AG04450 (cell line): ENCODE measurements around the gene FAM222A. TPM values are rescaled to one million over a fixed set of nuclear protein-coding genes. Genes with fewer than 3 reads are reported as not detected.

ENCODE experiments used
- CTCF ChIA-PET: fragments of 300-600, 350-600 bp; formaldehyde crosslinking; extraction: SDS; loops from one replicate; lab custom pipeline; 2022; ENCODE audit warnings: antibody characterized with exemption, inconsistent platforms; lab: Charles Lee
- POLR2A ChIA-PET: fragments of 350-600 bp; formaldehyde crosslinking; extraction: SDS; loops from one replicate; lab custom pipeline; 2021; ENCODE audit warnings: antibody characterized with exemption, inconsistent platforms; lab: Yijun Ruan, JAX
- DNase-seq: peaks from one replicate; pipeline ENCODE4 v3.0.0-alpha.2; 2011; ENCODE audit warnings: low read depth, low spot score
- H3K27ac ChIP-seq: one replicate; pipeline ENCODE4 v1.5.1; 2012; ENCODE audit warnings: low read depth, low read length, control low read depth
- H3K27me3 ChIP-seq: one replicate; pipeline ENCODE4 v1.6.0; 2012; ENCODE audit warnings: low read length; ENCODE audit not compliant: control insufficient read depth, insufficient read depth
- H3K4me3 ChIP-seq: 2 replicates; pipeline ENCODE4 v1.5.1; 2011; ENCODE audit warnings: mild to moderate bottlenecking, low read depth, low read length, control low read depth
- H3K9me3 ChIP-seq: 2 replicates; pipeline ENCODE4 v1.5.1; 2012; ENCODE audit warnings: low read length; ENCODE audit not compliant: control insufficient read depth, insufficient read depth
- polyA plus RNA-seq: library from polyadenylated mRNA; depleted of rRNA; stranded (reverse); fragments of >200 nt; gene quantifications from 2 replicates; pipeline ENCODE4 v1.2.3, GENCODE V29; 2011
- TF ChIP-seq, protein P1 (sequence below): IDR thresholded peaks from 2 replicates; pipeline ENCODE4 v1.5.1; 2011; ENCODE audit warnings: low read depth, low read length, control low read depth, inconsistent platforms

The FAM222A gene
- polyA plus RNA-seq, 1 experiment: 0.15 TPM

DNA sequence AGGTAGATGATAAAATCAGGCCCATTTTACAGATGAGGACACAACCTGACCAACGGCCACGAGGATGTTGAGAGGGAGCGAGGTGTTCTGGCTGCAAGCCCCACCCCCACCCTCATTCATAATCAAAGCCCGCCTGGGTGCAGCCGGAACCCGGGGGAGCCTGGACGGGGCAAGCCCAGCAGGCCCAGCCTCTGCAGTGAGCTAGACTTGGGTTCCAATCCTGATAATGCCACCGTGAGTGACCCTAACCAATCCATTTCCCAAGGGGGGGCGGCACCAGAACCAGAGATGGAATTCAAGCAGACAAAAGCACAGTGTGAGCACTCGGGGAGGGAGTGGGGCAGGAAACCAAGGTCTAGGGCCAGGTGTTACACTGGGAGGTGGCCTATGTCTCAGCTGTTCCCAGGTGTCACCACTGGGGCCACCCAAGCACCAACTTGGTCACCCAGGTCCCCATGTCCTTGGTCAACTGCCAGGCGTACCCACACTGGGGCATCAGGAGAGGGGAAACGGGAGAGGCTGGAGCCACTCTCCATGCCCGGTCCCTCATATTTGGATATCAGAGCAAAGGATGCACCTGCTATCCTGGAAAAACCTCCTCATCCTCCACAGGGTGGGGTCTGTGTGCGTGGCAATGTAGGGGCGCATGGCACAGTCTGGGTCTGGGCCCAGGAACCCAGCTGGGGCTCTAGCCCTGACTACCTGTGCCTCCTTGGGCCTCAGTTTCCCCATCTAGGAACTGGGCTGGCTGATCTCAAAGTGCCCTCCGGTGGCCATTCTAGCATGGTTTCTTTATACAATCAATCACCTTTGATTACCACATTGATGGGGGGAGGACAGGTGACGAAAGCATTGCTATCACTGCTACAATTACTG, 58.4 kb downstream of the FAM222A start:
- no peak overlapping the region for H3K27ac ChIP-seq
- H3K9me3 ChIP-seq: no peaks in the 10 kb centered on the region
- H3K27me3 ChIP-seq: peaks cover 6% of the 10 kb centered on the region
- ChIA-PET POLR2A (no interaction called here), CTCF (interaction anchor here (1.2 to 10.2 kb wide), 4 partner anchors 174 to 344 kb away, joined by 6 to 201 read pairs (median 52); no protein-coding TSS in a partner anchor)
- no peak for DNase-seq
- H3K4me3 ChIP-seq: no peak overlapping the region
- TF ChIP-seq, protein P1, sequence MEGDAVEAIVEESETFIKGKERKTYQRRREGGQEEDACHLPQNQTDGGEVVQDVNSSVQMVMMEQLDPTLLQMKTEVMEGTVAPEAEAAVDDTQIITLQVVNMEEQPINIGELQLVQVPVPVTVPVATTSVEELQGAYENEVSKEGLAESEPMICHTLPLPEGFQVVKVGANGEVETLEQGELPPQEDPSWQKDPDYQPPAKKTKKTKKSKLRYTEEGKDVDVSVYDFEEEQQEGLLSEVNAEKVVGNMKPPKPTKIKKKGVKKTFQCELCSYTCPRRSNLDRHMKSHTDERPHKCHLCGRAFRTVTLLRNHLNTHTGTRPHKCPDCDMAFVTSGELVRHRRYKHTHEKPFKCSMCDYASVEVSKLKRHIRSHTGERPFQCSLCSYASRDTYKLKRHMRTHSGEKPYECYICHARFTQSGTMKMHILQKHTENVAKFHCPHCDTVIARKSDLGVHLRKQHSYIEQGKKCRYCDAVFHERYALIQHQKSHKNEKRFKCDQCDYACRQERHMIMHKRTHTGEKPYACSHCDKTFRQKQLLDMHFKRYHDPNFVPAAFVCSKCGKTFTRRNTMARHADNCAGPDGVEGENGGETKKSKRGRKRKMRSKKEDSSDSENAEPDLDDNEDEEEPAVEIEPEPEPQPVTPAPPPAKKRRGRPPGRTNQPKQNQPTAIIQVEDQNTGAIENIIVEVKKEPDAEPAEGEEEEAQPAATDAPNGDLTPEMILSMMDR: no peak

DNA sequence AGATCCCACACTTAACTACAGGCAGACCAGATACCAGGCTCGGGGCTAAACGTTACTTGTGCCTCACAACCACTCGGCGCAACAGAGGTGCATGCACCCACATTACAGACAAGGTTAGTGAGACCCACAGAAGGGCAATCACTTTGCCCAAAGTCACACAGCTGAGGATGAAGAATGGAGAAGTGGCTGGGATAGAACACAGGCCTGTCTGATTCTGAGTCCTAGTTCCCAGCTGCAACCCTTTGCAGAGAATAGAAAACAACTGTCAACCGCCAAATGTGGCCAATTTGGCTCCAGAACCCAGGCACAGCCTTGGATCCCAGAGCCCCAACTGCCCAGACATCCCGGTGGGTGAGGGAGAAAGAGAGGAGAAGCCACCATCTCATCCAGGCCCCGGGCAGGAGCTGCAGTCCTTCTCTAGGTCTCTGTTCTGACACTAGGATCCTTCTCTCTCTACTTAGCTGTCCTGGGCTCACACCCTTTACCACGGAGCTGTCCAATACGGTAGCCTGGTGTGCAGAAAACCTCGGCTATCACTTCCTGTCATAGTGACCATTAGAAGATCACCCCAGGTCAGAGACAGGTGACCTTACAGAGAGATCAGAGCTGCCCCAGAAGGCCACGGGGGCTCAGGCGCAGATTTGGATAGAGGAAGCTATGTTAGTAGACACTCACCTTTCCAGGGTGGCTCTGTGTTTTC, 59.1 kb downstream of the FAM222A start:
- DNase-seq: no peak
- Histone ChIP-seq H3K4me3 (no peak overlapping the region), H3K27me3 (peaks cover 6% of the 10 kb centered on the region), H3K27ac (no peak overlapping the region), H3K9me3 (no peaks in the 10 kb centered on the region)
- TF ChIP-seq, protein P1: no peak
- ChIA-PET CTCF (interaction anchor here (1.2 to 10.2 kb wide), 3 partner anchors 175 to 345 kb away, joined by 6 to 201 read pairs (median 92); no protein-coding TSS in a partner anchor), POLR2A (interaction anchor here (0.6 to 0.9 kb wide), 2 partner anchors 9 to 368 kb away, joined by 3 read pairs; no protein-coding TSS in a partner anchor)

DNA sequence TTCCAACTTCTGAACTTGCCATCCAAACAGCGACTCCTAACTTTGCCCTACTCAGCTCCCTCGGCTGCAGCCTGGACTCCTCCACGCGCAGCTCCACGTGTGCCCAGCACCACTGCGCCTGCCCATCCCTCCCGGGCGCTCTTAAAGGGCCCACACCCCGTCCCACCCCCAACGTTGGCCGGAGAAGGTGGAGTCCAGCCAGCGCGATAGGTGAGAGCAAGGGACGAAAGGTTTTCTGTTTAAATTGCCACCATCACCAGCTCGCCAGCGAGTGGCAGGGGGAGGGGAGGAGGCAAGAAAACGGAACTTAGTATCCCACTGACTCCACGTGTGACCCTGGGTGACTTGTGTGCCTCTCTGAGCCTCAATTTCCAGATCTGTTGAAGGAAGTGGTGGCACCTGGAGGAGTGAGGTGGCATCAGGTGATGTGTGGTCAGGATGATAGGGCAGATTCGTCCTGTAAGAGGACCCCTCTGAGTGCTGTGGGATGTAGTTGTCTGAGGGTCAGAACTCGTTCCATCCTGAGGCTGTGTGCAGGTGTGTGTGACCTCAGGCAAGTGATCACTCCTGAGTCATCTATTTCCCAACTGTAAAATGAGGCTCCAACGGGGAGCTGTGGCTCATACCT, 59.9 kb downstream of the FAM222A start:
- H3K9me3 ChIP-seq: no peaks in the 10 kb centered on the region
- ChIA-PET CTCF (interaction anchor here (1.2 to 10.2 kb wide), 6 partner anchors 9 to 345 kb away, joined by 3 to 201 read pairs (median 16); no protein-coding TSS in a partner anchor), POLR2A (interaction anchor here (0.6 to 0.9 kb wide), 2 partner anchors 10 to 369 kb away, joined by 3 read pairs; no protein-coding TSS in a partner anchor)
- DNase-seq: no peak
- no peak overlapping the region for H3K27ac ChIP-seq
- H3K4me3 ChIP-seq: no peak overlapping the region
- TF ChIP-seq, protein P1: no peak
- peaks cover 6% of the 10 kb centered on the region for H3K27me3 ChIP-seq

DNA sequence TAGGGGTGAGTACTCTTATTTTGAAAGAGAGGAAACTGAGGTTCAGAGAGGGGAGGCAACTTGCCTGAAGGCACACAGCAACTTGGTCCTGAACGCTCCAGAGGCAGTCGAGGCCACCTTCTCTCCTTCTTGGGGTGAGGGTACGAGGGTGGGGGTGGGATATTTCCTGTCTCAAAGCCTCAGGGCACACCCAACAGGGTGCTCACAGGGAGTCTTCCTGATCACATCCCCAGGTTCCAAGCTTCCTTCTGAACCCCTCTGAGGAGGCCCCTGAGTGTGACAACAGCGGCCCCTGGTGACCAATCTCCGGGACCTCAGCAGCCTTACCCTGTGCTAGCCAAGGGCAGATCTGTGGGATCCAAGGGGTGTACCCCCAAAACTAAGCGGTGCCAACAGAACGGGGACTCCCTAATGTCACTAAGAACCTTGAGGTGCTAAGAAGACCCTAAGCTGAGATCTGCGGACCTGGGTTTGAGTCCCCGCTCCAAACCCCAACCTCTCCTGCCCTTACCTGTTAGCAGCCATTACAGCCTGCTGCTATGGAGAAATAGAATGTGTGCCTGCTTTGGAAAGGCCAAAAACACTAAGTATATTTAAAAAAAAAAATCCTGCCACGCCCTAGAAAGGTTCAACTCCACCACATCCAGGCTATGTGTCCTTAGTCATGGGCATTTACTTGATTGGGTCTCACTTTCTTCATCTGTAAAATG, 61.7 kb downstream of the FAM222A start:
- ChIA-PET POLR2A (no interaction called here), CTCF (interaction anchor here (0.6 to 10.2 kb wide), 33 partner anchors 8 to 347 kb away, joined by 3 to 201 read pairs (median 5); partner anchors contain the start of genes MMAB and MVK)
- TF ChIP-seq, protein P1: peak; percentile 96
- H3K27me3 ChIP-seq: peaks cover 6% of the 10 kb centered on the region
- peaks cover 11% of the 10 kb centered on the region for H3K9me3 ChIP-seq
- DNase-seq: peak; percentile 30
- H3K27ac ChIP-seq: no peak overlapping the region
- no peak overlapping the region for H3K4me3 ChIP-seq
